GM12892 (cell line): ENCODE results near the gene NDUFS3.

Source experiments
- POLR2A ChIP-seq: IDR thresholded peaks from 2 replicates; pipeline ENCODE4 v1.6.1; 2011; ENCODE audit warnings: low read depth, low read length, control low read depth
- POLR2AphosphoS5 ChIP-seq: IDR thresholded peaks from 2 replicates; pipeline ENCODE4 v1.6.1; 2011; ENCODE audit warnings: low read depth, low read length, control low read depth
- TAF1 ChIP-seq: IDR thresholded peaks from 2 replicates; pipeline ENCODE4 v1.6.1; 2011; ENCODE audit warnings: low read depth, mild to moderate bottlenecking, control low read depth, low read length, borderline replicate concordance

GRCh38 chr11:47606731-47607130 is 27.9 kb downstream of the NDUFS3 start:
- TF ChIP-seq POLR2AphosphoS5 (no peak), POLR2A (no peak), TAF1 (no peak)
